GM12801 (cell line): Measurements from ENCODE around the gene ZNF598.

Experiments used
- CTCF ChIP-seq: IDR thresholded peaks from one replicate; pipeline ENCODE4 v1.5.1; 2011; ENCODE audit warnings: control low read depth; ENCODE audit not compliant: insufficient read length; ENCODE audit errors: extremely low read depth

ZNF598 gene

GRCh38 chr16:1979271-1980029 lies 30.2 kb downstream of the ZNF598 start:
- no peak for TF ChIP-seq CTCF

GRCh38 chr16:1978476-1979120 lies 31.0 kb downstream of the ZNF598 start:
- no peak for TF ChIP-seq CTCF

- no peak for TF ChIP-seq CTCF
Observed at GRCh38 chr16:1977875-1978268, 31.7 kb downstream of the ZNF598 start.

- no peak for TF ChIP-seq CTCF
Observed at GRCh38 chr16:1976951-1977874, 32.4 kb downstream of the ZNF598 start.

- no peak for TF ChIP-seq CTCF
Observed at GRCh38 chr16:1976216-1976520, 33.5 kb downstream of the ZNF598 start.

- TF ChIP-seq CTCF = no peak
Observed at GRCh38 chr16:1975432-1976215, 34.0 kb downstream of the ZNF598 start.
